NCI-H2081 (cell line): Measurements from ENCODE around the gene MYOCOS.
A peak's percentile ranks its signal among the peaks of the same experiment; 100 is the strongest.
"Not testable (repeated sequence)": the region's sequence is repeated elsewhere in the genome, so short reads cannot be mapped to it uniquely, and the experiment has no call there.

Source experiments
- DNase-seq, 2 experiments: peaks; one replicate each; lab custom pipeline; 2025; lab: John Stamatoyannopoulos, UW

The MYOCOS gene

GRCh38 chr1:171625225-171625624 is 3.2 kb downstream of the MYOCOS start:
- DNase-seq, result no peak

- DNase-seq, result no peak
Observed at GRCh38 chr1:171627020-171627419, 5.0 kb downstream of the MYOCOS start.

GRCh38 chr1:171628225-171628624 is 6.2 kb downstream of the MYOCOS start:
- no peak for DNase-seq

- no peak for DNase-seq
Observed at GRCh38 chr1:171635661-171636060, 13.6 kb downstream of the MYOCOS start.

- no peak for DNase-seq
Observed at GRCh38 chr1:171636141-171636540, 14.1 kb downstream of the MYOCOS start.

- DNase-seq, result no peak
Observed at GRCh38 chr1:171637928-171638576, 16.0 kb downstream of the MYOCOS start.

GRCh38 chr1:171640225-171640624 is 18.2 kb downstream of the MYOCOS start:
- DNase-seq, result no peak

GRCh38 chr1:171641076-171641864 is 19.2 kb downstream of the MYOCOS start:
- no peak for DNase-seq

- no peak for DNase-seq
Observed at GRCh38 chr1:171642197-171642596, 20.2 kb downstream of the MYOCOS start.

GRCh38 chr1:171643156-171643555 is 21.1 kb downstream of the MYOCOS start:
- DNase-seq, result no peak

GRCh38 chr1:171644805-171645483 is 22.9 kb downstream of the MYOCOS start:
- DNase-seq, result peak; percentile 90 to 91

- no peak for DNase-seq
Observed at GRCh38 chr1:171645553-171646248, 23.7 kb downstream of the MYOCOS start.

- no peak for DNase-seq
Observed at GRCh38 chr1:171646249-171646560, 24.2 kb downstream of the MYOCOS start.

- no peak for DNase-seq
Observed at GRCh38 chr1:171652234-171652822, 30.3 kb downstream of the MYOCOS start, which contains the start of gene MYOC. MYOC (minus strand) TSS chr1:171652688; CDS start chr1:171652611, 77 bp downstream.

GRCh38 chr1:171653796-171654195 is 31.8 kb downstream of the MYOCOS start:
- DNase-seq, result no peak

GRCh38 chr1:171654201-171654941 is 32.3 kb downstream of the MYOCOS start:
- DNase-seq, result no peak

- DNase-seq, result no peak
Observed at GRCh38 chr1:171654942-171655745, 33.1 kb downstream of the MYOCOS start.

- no peak for DNase-seq
Observed at GRCh38 chr1:171655746-171656116, 33.7 kb downstream of the MYOCOS start.

- not testable (repeated sequence) for DNase-seq
Observed at GRCh38 chr1:171656206-171656605, 34.2 kb downstream of the MYOCOS start.

GRCh38 chr1:171661076-171661650 is 39.1 kb downstream of the MYOCOS start:
- DNase-seq, result no peak
